ENCODE results near the gene UPK1A. TPM values are rescaled to one million over a fixed set of nuclear protein-coding genes. Genes with fewer than 3 reads are reported as not detected.

The UPK1A gene
- total and polyA plus RNA-seq, 2 donors (not counting 1 experiment from before 2014, with no cell fraction given) = 0.16 TPM; not detected in 1

GRCh38 chr19:35719402-35720162 lies 53.3 kb downstream of the UPK1A start:
- H3K4me3 Mint-ChIP-seq = peak overlapping the region; percentile 90
- Histone ChIP-seq H2AFZ (ENCODE audit: insufficient read depth, low read depth, low read length, poor library complexity, severe bottlenecking) (no peak overlapping the region), H3K79me2 (ENCODE audit: control insufficient read depth, insufficient read depth, low read length) (peaks cover 76% of the 10 kb centered on the region), H3K9ac (ENCODE audit: low read length) (no peak overlapping the region), H3K9me3 (ENCODE audit: control extremely low read depth in 1 of 3, control insufficient read depth in 2 of 3, insufficient read depth in 1 of 3, low read length in 2 of 3) (no peaks in the 10 kb centered on the region), H3K4me2 (replicated peaks; ENCODE audit: low read depth, low read length, poor library complexity, severe bottlenecking) (peak overlapping the region; percentile 85), H3K27ac (ENCODE audit: low read length in 2 of 2) (no peak overlapping the region), H3K4me3 (ENCODE audit: control extremely low read depth in 1 of 5, extremely low read depth in 1 of 5, insufficient read depth in 1 of 5, low read depth in 2 of 5, low read length in 4 of 5) (no peak overlapping the region), H3K27me3 (replicated peaks in 1 of 4; ENCODE audit: control extremely low read depth in 1 of 4, control insufficient read depth in 3 of 4, insufficient read depth in 4 of 4, low read length in 3 of 4) (no peaks in the 10 kb centered on the region), H3K36me3 (replicated peaks in 1 of 2; ENCODE audit: control extremely low read depth in 1 of 2, control insufficient read depth in 1 of 2, extremely low read depth in 1 of 2, insufficient read depth in 2 of 2, low read length in 1 of 2) (peaks cover 0 to 45% of the 10 kb centered on the region in 2 experiments), H3K4me1 (ENCODE audit: control insufficient read depth in 2 of 2, insufficient read depth in 2 of 2, low read length in 2 of 2) (peaks cover 19 to 40% of the 10 kb centered on the region in 2 donors), H4K20me1 (ENCODE audit: control insufficient read depth, insufficient read depth, low read length, poor library complexity, severe bottlenecking) (peaks cover 61% of the 10 kb centered on the region)
- ATAC-seq (ENCODE audit: low read depth) (no peak), DNase-seq (no peak)
- WGBS (ENCODE audit: insufficient coverage) = 95% methylated on average over 23 of the region's 32 CpGs
- peaks cover 41% of the 10 kb centered on the region for H3K4me1 Mint-ChIP-seq
- TF ChIP-seq EZH2 (IDR thresholded peaks at IDR 0.05; ENCODE audit: borderline replicate concordance, insufficient read depth, low read depth, low read length, poor library complexity, severe bottlenecking) (no peak), CTCF (IDR thresholded peaks at IDR 0.05) (no peak)
- no peaks in the 10 kb centered on the region for H3K27me3 Mint-ChIP-seq
- CTCF ChIA-PET = interaction anchor here (1.3 to 2.6 kb wide), 3 partner anchors 21 to 25 kb away, joined by 3 to 7 read pairs (median 4); no protein-coding TSS in a partner anchor
- intact Hi-C loops (cut with micrococcal nuclease) = loop anchor here (10.0 kb wide), 2 partner anchors 185 to 375 kb away; partner anchors contain the start of genes FFAR1, HCST, NFKBID and TYROBP
- H3K27ac Mint-ChIP-seq = peak overlapping the region; percentile 85
- POLR2A ChIA-PET = interaction anchor here (1.2 to 1.8 kb wide), 3 partner anchors 21 to 26 kb away, joined by 4 to 10 read pairs (median 7); partner anchors contain the start of genes IGFLR1, PSENEN and U2AF1L4
- H3K9me3 Mint-ChIP-seq (ENCODE audit: insufficient read depth) = no peaks in the 10 kb centered on the region

GRCh38 chr19:35720163-35720524 lies 53.8 kb downstream of the UPK1A start:
- ChIA-PET POLR2A (no interaction called here), CTCF (interaction anchor here (1.3 to 2.6 kb wide), 3 partner anchors 20 to 25 kb away, joined by 3 to 7 read pairs (median 4); no protein-coding TSS in a partner anchor)
- H3K4me3 ChIP-seq (ENCODE audit: control extremely low read depth in 1 of 5, extremely low read depth in 1 of 5, insufficient read depth in 1 of 5, low read depth in 2 of 5, low read length in 4 of 5) = no peak overlapping the region
- H3K27ac Mint-ChIP-seq = no peak overlapping the region
- H3K4me1 ChIP-seq (ENCODE audit: control insufficient read depth in 2 of 2, insufficient read depth in 2 of 2, low read length in 2 of 2) = peaks cover 19 to 34% of the 10 kb centered on the region in 2 donors
- peaks cover 77% of the 10 kb centered on the region for H3K79me2 ChIP-seq (ENCODE audit: control insufficient read depth, insufficient read depth, low read length)
- H3K27me3 ChIP-seq (replicated peaks in 1 of 4; ENCODE audit: control extremely low read depth in 1 of 4, control insufficient read depth in 3 of 4, insufficient read depth in 4 of 4, low read length in 3 of 4) = no peaks in the 10 kb centered on the region
- H3K9me3 ChIP-seq (ENCODE audit: control extremely low read depth in 1 of 3, control insufficient read depth in 2 of 3, insufficient read depth in 1 of 3, low read length in 2 of 3) = no peaks in the 10 kb centered on the region
- no peak overlapping the region for H3K27ac ChIP-seq (ENCODE audit: low read length in 2 of 2)
- WGBS (ENCODE audit: insufficient coverage) = 99% methylated on average over 9 of the region's 9 CpGs
- intact Hi-C loops (cut with micrococcal nuclease) = no loop called here
- DNase-seq (no peak), ATAC-seq (ENCODE audit: low read depth) (no peak)
- peak overlapping the region; percentile 45 for H3K4me3 Mint-ChIP-seq
- H3K4me2 ChIP-seq (replicated peaks; ENCODE audit: low read depth, low read length, poor library complexity, severe bottlenecking) = no peak overlapping the region
- no peak for TF ChIP-seq EZH2 (IDR thresholded peaks at IDR 0.05; ENCODE audit: borderline replicate concordance, insufficient read depth, low read depth, low read length, poor library complexity, severe bottlenecking)
- TF ChIP-seq CTCF (IDR thresholded peaks at IDR 0.05) = no peak
- no peak overlapping the region for H2AFZ ChIP-seq (ENCODE audit: insufficient read depth, low read depth, low read length, poor library complexity, severe bottlenecking)
- peaks cover 64% of the 10 kb centered on the region for H4K20me1 ChIP-seq (ENCODE audit: control insufficient read depth, insufficient read depth, low read length, poor library complexity, severe bottlenecking)
- no peaks in the 10 kb centered on the region for H3K9me3 Mint-ChIP-seq (ENCODE audit: insufficient read depth)
- H3K36me3 ChIP-seq (replicated peaks in 1 of 2; ENCODE audit: control extremely low read depth in 1 of 2, control insufficient read depth in 1 of 2, extremely low read depth in 1 of 2, insufficient read depth in 2 of 2, low read length in 1 of 2) = peaks cover 0 to 50% of the 10 kb centered on the region in 2 experiments
- no peak overlapping the region for H3K9ac ChIP-seq (ENCODE audit: low read length)
- H3K4me1 Mint-ChIP-seq = peaks cover 36% of the 10 kb centered on the region
- H3K27me3 Mint-ChIP-seq = no peaks in the 10 kb centered on the region

Data from B cell (primary cell).